ENCODE data around the gene KCNN3.

Gene KCNN3

DNA sequence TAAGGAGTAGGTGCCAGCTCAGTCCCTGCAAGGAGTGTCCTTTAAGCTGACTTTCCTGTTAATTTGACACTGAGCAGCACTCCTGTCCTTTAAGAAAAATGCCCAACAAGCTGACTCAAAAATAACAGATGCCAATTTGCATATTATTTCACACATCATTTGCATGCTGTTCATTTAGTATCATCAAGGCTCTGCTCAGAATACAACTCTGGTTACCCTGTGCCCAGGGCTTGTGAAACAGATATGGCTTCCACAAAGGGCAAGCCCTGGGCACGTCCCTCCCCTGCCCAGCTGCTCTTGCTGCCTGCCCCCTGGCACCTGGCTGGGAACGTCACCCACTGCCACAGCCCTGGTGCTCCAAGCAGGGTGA, 10.3 kb downstream of the KCNN3 start:
- no peak for DNase-seq

DNA sequence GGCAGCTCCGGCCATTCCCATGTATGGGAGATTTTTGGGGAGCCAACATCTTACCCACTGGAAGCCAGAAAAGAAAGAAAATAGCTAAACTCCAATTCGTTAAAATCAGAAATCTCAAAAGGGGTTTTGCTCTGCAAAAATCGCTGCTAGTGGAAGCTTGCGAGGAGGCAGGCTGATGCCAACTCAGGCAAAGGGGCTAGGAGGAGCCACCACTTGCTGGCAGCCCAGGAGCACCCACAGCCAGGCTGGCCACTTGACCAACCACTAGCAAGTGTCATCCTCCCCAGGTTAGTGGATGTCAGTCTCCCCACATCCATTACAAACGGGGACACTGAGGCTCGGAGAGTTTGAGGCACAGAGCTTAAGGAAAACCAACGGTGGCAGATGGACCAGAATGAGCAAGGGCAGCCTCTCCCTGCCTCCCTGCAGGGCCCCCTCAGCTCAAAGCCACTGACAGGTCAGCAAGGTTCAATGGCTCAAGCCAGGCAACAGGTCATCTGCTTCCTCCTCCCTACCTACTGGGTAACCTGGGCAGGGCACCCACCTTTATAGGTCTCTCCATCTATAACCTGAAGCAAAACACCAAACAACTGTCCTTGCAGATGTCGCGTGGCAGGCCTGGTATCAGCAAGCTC, 10.8 kb downstream of the KCNN3 start:
- no peak for DNase-seq

DNA sequence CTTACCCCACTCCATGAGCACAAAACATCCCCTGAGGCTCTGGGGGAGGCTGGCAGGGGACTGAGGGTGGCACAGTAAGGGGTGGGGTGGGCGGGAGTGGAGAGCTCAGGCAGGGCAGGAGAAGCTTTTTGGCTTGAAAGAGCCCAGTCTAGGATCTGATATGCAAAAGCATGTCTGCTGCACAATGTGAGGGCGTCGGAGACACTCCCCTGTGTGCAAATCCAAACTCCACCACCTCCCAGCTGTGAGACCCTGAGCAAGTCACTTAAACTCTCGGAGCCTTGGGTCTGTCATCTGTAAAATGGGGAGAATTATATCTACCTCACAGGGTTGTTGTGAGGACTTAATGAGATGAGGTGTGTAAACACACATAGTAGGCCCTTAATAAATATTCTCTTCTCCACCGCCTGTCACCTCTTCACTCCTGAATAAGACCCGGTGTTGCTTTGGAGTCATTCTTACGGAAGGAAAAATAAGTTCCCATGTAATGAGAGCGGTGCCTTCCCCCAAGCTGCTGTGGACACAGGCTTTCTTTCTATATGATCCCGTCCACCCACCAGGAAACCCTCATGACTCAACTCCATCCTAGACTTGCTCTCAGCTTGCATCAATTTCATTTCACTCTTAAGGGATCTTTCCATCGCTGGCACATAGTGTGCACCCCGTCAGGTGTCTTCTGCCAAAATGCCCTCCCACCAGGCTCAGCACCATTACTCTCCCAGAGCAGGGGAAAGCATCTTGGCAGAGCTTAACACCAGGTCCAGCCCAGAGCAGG, 12.5 kb downstream of the KCNN3 start:
- DNase-seq: no peak

DNA sequence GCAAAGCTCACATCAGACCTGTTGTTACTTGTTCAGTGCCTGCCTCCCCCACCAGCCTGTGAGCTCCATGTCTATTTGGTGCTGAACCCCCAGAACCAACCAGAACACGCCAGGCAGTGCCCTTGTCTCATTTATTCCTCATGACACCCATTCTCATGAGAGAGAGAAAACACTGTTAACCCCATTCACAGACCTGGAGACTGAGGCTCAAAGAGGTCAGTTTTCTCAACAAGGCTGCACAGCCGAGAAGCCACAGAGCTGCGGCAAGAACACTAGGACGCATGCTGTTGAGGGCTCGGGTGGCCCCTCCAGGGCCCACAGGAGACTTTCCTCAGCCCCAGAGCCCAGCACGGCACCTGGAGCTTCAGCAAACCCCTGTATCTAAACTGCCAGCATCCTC, 13.1 kb downstream of the KCNN3 start:
- no peak for DNase-seq

DNA sequence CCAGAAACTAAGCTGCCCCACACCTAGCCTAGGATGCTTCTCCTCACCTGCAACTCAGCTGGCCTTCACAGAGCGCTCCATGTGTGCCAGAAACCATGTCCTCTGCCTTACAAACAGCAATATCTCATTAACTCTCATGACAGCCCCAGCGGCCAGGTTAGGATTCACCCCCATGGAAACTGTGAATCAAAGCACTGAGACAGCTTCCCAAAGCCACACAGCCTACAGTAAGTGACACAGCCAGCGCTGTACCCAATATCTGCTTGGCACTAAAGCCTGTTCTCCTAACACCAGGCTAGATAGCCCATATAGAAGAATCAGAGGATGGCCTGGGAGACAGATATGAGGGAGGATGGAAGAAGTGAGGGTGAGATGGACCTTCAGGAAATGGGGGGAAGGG, 13.5 kb downstream of the KCNN3 start:
- DNase-seq: no peak

DNA sequence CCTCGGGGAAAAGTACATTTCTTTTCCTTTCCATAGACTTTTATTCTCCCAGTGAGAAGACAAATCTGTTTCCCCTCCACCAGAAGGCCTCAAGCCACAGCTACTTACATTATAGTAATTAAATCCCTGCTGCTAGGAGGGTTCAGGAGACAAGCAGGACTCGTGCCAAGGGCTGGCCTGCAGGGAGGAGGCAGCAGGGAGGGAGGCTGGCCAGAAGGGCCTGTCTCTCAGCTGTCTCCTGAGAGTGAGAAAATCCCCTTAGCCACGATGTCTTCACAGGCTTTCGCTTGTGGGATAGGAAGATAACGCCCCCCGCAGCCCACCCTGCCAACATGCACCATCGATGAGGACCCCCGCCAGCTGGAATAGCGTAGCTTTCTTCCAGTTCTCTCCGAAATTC, 14.0 kb downstream of the KCNN3 start:
- no peak for DNase-seq

DNA sequence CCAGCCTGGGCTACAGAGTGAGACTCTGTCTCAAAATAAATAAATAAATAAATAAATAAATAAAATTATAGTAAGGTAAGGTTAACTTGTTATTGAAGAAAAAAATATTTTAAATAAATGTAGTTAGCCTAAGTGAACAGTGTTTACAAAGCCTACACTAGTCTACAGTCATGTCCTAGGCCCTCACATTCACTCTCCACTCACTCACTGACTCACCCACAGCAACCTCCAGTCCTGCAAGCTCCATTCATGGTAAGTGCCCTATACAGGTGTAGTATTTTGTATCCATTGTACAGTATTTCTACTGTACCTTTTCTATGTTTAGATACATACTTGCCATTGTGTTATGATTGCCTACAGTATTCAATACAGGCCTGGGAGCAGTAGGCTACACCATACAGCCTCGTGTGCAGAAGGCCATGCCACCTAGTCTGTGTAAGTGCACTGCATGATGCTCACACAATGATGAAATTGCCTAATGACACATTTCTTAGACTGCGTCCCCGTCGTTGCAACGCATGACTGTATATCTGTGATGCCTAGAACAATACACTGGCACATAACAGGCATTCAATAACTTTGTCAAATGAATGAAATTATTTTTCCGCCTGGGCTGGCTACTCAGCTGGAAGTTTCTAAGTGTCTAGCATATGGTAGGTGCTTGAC, 14.8 kb downstream of the KCNN3 start:
- no peak for DNase-seq

DNA sequence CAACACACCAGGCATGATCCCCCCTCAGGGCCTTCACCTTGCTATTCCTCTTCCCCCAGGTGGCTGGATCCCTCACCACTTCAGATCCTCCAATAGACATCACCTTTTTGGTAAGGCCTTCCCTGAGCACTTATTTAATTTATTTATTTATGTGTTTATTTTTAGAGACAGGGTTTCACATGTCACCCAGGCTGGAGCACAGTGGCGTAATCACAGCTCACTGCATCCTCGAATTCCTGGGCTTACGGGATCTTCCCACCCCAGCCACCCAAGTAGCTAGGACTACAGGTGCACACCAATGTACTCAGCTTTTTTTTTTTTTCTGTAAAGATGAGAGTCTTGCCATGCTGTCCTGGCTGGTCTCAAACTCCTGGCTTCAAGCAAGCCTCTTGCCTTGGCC, 17.2 kb downstream of the KCNN3 start:
- DNase-seq: no peak

DNA sequence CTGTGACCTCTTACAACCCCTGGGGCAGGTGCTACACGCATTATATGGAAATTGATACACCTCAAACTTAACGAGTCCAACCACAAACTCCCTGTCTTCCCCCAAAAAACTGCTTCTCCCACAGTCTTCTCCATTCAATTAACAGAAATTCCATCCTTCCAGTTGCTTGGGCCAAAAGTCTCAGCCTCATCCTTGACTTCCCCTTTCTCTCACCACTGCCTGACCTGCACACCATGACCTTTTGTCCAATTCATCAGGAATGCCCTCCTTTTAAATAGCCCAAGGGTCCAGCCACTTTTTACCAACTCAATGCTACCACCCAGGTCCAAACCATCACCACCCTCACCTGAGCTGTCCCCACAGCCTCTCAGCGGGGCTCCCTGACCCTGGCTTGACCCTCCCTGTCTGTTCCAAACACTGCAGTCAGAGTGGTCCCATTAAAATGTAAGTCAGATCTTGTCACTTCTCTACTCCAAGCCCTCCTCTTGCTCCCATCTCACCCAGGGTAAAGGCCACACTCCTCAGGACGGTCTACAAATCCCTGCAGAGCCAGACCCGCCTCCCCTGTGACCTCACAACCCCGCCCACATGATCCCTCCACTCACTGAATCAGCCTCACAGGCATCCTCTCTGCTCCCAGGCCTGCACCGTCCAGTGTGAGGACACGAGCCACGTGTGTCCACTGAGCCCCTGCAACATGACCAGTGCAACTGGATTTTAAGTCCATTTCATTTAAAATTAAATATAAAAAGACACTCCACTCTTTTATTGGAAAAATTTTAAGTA, 18.5 kb downstream of the KCNN3 start:
- no peak for DNase-seq

DNA sequence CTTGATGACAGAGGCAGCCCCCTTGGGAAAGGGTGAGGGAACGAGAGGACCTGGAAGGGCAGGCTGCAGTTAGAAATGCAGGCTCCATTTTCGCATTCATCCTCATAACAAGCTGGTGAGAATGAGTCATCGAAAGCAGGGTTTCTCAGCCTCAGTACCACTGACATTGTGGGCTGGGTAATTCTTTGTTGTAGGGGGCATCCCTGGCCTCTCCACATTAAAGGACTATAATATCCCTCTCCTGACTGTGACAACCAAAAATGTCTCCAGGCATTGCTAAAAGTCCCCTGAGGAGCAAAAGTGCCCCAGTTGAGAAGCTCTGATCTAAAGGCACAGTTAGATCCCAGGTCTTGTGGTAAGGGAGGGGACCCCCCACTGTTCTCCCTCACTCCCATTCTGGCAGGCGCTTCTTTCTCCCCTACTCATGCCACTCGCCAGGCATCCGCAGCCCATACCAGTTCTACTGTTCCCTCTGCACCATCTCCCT, 20.4 kb downstream of the KCNN3 start:
- no peak for DNase-seq

DNA sequence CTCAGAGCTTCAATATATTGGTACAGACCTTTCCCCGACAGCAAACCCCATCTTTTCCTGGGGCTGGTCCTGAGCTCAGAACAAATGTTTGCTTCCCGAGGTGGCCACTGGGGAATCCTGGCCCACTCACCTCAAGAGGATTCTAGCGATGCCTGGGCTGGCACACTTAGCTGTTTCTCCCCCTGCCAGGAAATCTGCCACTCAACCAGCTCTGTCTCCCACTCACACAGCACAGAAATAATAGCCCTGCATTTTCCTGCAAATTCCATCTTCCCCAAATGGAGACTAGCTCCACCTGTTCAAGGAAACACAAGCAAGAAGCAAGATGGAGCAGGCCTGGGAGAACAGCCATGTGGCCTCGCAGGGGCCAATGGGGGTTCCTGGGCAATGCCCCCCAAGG, 21.1 kb downstream of the KCNN3 start:
- DNase-seq: no peak

DNA sequence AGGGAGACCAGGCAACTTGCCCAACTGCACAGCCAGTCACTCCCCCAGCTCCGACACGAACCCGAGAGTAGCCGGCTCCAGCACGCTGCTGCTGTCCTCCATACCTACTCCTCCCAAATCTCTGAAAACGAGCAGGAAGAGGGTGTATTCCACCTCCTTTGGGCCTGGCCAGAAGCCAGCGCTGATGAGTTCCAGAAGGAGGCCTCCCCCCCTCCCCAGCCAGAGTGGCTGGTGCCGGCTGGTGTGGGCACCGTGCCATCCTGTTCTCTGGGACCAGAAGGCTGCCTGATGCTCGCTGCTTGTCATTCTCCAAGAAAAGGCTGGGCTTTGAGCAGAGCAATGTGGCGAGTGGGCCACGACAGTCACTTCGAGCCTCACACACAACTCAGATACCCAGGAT, 22.2 kb downstream of the KCNN3 start:
- DNase-seq: no peak

DNA sequence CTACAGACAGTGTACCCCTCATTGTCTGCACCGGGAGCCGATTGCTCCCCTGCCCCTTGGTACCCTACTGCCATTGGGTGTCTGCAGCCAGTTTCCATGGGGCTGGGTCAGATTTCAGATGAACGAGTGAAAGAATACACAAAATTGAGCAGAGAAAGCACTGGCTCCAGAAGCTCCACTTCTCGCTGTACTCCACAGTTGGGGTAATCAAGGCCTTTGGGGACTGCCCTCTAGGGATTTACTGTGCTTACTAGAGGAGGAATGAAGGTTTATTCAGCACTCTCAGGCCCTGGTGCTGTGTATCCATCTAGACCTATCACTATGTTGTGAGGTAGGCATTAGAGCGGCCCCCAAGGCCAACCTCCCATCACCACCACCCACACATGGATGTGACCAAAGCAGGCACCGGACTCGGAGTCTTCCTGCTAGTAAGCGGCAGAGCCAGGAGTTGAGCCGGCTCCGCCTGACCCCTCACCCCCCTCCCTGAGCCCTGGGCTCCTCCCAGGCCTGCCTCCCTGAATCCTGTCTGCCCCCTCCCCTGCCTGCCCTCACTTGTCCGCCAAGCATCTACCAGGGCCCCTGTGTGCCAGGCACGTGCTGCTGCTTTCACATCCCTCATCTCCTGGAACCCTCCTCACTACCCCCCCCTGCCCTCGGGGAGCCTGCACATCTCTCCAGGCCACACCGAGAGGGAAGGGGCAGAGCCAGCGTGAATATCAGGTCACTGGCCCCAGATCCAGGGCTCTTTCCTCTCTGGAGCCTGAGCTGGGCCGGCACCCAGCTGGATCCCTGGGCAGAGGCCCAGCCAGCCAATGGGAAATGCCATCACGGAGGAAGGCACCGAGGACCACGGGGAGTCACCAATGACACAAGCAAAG, 23.3 kb downstream of the KCNN3 start:
- no peak for DNase-seq

DNA sequence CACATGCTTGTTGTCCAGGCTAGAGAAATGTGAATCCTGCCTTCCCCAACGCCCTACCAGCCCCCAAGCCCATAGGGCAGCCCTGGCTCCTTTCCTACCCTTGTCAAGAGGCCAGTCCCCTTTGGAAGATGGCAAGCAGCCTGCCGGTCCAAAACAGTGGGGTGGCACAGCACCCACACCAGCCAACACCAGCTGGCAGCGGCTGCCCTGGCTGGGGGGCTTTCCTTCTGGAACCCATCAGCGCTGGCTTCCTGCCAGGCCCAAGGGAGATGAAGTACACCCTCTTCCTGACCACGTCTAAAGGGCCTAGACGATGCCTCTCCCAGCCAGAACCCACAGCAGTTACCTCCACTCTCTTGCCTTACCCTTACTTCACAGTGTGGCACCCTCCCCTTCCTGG, 24.2 kb downstream of the KCNN3 start:
- no peak for DNase-seq

DNA sequence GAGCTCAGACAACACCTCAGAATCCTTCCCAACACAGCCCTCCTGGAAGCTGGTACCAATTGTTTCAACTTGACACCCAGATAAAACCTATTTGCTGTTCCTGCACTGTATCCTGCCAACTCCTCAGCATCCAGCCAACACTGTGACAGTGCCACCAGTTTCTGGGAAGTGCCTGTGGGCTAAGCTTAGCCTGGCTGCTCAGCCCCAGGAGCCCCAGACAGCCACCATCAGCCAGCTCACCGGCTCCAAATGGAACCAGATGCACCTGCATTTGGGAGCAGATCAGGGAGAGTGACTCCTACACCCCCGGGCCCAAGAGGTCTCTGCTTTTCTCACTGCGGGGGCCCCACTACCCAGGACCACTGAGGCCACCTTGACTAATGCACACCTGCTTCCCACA, 24.9 kb downstream of the KCNN3 start:
- DNase-seq: no peak

DNA sequence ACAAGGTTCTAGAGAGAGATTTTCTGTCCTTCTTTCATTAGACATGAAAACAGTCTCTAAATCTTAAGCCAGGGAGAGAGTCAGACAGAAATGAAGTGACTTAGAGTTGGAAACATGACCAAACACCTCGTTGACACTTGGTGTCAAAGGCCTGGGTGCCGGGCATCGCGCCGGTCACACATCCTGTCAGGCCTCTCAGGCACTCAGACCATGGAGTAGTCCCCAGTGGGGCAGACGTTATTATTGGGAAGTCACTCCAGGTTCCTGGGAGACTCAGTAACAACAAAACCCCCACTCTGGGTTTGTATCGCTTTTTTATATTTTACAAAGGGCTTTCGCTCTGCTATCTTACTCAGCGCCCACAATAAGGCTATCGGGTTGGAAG, 25.8 kb downstream of the KCNN3 start:
- no peak for DNase-seq

DNA sequence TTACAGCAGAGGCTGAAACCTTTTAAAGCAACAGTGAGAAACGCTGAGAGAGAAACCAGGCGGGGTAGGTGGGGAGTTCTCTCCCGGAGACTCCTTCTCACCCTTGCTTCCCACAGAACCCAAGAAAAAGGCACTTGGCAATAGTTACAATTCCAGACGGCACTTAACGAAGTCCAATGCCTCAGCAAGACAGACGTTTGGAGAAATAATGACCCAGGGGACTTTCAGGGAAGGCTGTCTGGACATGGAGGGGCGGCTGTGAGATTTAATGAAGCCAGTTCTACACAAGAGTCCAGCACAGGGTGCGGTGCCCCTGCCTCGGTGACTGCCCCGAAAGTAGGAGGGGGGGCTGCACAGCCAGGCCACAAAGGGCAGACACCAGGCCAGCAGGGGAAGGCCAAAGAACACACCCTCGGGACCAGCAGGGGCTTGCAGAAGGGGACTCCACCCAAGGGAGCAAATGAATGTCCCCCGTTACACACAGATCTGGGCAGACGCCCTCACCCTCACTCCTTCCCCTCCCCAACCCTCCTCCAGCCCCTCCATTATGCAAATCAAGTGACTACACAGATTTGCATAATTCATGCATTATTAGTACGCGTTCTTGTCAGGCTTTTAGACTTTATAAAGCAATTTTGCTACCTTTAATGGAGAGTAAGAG, 26.3 kb downstream of the KCNN3 start:
- DNase-seq: no peak

DNA sequence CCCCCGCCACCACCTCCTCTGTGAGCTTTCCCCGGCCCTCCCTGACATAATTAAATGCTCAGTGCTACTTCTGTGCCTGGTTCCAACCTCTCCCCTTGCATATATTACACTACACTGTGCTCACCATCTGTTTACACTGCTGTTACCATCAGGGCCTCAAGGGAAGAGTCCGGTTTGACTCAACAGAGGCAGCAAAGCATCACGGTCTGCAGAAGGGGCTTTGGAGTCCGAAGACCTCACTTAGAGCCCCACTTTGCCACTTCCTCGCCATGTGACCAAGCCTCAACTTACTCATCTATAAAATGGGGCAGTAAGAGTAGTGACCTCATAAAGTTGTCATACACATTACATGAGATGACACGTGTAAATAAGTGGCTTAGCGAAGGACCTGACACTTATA, 27.4 kb downstream of the KCNN3 start:
- DNase-seq: no peak

DNA sequence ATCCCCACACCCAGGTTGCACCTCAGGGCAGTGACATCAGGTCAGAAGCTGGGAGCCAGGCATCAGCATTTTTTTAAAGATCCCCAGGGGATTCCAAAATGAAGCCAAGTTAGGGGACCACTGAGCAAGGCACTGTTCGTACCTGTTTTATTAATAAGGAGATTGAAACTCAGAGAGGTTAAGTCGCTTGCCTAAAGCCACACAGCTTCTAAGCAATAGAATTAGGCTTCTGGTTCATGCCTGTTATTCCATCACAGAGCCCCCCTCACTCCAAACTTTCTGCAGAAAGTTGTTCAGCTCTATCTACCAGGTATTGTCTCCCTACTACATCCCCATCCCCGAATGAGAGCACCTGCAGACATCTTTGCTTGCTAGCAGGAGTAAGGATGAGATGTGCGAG, 28.7 kb downstream of the KCNN3 start:
- no peak for DNase-seq

DNA sequence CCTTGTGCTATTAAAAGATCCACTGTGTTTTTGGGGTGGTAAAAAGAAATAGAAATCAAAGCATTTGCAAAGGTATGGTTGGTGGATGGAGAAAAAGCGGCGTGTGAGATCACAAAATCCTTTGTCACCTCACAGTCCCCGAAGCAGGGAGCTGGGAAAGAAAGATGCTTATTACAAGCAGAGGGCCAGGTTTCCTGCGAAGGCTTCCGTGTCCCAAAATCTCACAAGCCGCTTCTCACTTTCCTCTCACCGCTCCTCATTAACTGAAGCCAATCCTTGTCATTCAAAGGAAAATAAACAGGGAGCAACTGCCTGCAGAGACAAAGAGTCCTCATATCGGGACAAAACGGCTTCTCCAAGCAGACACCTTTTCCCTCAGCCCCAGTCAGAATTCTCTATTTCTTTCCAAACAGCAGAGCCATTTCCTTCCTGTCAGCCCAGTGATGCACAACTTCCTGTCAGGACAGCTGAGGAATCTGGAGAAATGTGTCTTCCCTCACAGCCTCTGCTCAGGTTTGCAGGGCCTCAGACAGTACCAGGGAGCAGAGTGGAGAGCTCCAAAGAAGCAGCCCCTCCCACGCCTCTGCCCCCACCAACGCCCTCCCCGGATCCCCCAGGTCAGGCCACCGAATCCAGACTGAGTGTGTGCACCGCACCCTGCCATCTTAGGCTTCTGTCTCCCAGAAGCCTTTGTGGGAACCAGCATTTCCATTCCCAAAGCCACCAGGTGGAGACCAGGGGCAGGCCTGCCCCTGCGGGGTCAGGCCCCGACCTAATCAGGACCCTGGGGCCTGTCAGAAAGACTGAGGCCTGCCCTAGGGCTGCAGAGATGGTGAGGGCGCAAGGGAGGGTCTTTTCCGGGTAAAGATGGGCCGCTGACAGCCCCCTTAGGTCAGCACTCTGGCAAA, 29.6 kb downstream of the KCNN3 start:
- no peak for DNase-seq

DNA sequence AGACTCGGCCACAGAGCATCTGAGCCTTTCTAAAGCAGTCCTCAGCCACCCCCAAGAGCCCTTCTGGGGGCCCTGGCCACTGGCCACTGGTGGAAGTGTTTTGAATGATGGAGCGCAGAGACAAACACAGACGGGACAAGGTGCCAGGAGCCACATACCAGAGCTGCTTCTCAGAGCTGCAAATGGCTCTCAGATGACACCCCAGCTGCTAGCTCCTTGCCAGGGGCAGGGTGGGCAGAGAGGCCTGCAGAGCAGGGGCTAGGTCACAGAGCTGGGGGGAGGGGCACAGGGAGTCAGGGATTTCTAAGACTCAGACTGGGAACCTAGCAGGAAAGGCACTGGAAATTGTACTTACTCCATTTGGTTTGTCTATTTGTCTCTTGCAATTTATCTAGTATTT, 30.4 kb downstream of the KCNN3 start:
- no peak for DNase-seq
